Mesothelial cell of epicardium (in vitro differentiated cells): ENCODE data around the gene CCL17. TPM values are rescaled to one million over a fixed set of nuclear protein-coding genes. Genes with fewer than 3 reads are reported as not detected.
A peak's percentile ranks its signal among the peaks of the same experiment; 100 is the strongest.
"Not testable (repeated sequence)": the region's sequence is repeated elsewhere in the genome, so short reads cannot be mapped to it uniquely, and the experiment has no call there.

Experiments
- DNase-seq, 2 experiments: peaks; one replicate each; pipeline ENCODE4 v3.0.0; 2021; ENCODE audit warnings: low spot score in 2 of 2; ENCODE audit not compliant: unreplicated experiment in 2 of 2
- H3K27ac Mint-ChIP-seq: 2 replicates; pipeline ENCODE4 v1.8.0; 2021; ENCODE audit warnings: mixed read lengths
- H3K27me3 Mint-ChIP-seq: 2 replicates; pipeline ENCODE4 v1.8.0; 2021; ENCODE audit warnings: low read depth, mixed read lengths
- H3K36me3 Mint-ChIP-seq: 2 replicates; pipeline ENCODE4 v1.8.0; 2021; ENCODE audit warnings: mixed read lengths
- H3K4me1 Mint-ChIP-seq: 2 replicates; pipeline ENCODE4 v1.8.0; 2021; ENCODE audit warnings: mixed read lengths
- H3K4me3 Mint-ChIP-seq: 2 replicates; pipeline ENCODE4 v1.8.0; 2021; ENCODE audit warnings: mild to moderate bottlenecking, moderate library complexity, mixed read lengths
- H3K9me3 Mint-ChIP-seq: 2 replicates; pipeline ENCODE4 v1.8.0; 2021; ENCODE audit warnings: mixed read lengths
- CTCF ChIP-seq: fragments of 200-600 bp; sonication (generic); IDR thresholded peaks from one replicate; pipeline ENCODE4 v1.5.0; 2021; ENCODE audit warnings: antibody characterized with exemption; ENCODE audit not compliant: unreplicated experiment
- total RNA-seq: library from RNA; stranded (reverse); gene quantifications from 3 replicates; pipeline ENCODE4 v1.2.1, GENCODE V29; 2021

CCL17 gene
- total RNA-seq, 1 donor from 2014 or later: not detected

DNA sequence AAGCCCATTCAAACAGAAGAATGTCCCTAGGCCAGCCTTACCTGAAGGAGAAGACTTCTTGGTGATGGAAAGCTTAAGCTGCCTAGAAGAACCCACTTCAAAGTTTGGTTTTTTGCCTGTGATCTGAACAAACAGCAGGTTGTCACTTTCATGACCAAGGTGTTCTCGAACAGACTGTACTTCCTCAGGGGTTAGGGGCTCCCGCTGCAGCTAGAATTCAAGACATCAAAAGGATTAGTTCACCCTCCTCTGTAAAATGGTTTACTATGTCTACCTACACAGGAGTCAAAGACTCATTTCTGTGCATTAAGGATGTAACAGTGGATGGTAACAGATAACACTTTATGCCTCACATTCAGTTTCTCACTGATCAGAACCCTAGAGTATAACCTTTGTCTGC lies 29.4 kb downstream of the CCL17 start:
- no peak for TF ChIP-seq CTCF
- H3K27ac Mint-ChIP-seq: no peak overlapping the region
- H3K4me1 Mint-ChIP-seq: no peaks in the 10 kb centered on the region
- H3K27me3 Mint-ChIP-seq: no peaks in the 10 kb centered on the region
- H3K4me3 Mint-ChIP-seq: no peak overlapping the region
- DNase-seq: no peak
- H3K9me3 Mint-ChIP-seq: no peaks in the 10 kb centered on the region
- H3K36me3 Mint-ChIP-seq: peaks cover 42% of the 10 kb centered on the region

- TF ChIP-seq CTCF: no peak
Observed at GRCh38 chr16:57435838-57436237, 31.3 kb downstream of the CCL17 start.

GRCh38 chr16:57439947-57440346 lies 35.4 kb downstream of the CCL17 start:
- DNase-seq, H3K27ac Mint-ChIP-seq, H3K4me1 Mint-ChIP-seq, H3K27me3 Mint-ChIP-seq, H3K4me3 Mint-ChIP-seq: not testable (repeated sequence)
- Mint-ChIP-seq H3K36me3 (peaks cover 49% of the 10 kb centered on the region), H3K9me3 (peaks cover 17% of the 10 kb centered on the region)

More at GRCh38 chr16:57435838-57436237, 31.3 kb downstream of the CCL17 start:
- Mint-ChIP-seq H3K27ac (no peak overlapping the region), H3K27me3 (no peaks in the 10 kb centered on the region), H3K36me3 (peaks cover 49% of the 10 kb centered on the region), H3K9me3 (peaks cover 13% of the 10 kb centered on the region), H3K4me3 (no peak overlapping the region), H3K4me1 (no peaks in the 10 kb centered on the region)
- DNase-seq: no peak

DNA sequence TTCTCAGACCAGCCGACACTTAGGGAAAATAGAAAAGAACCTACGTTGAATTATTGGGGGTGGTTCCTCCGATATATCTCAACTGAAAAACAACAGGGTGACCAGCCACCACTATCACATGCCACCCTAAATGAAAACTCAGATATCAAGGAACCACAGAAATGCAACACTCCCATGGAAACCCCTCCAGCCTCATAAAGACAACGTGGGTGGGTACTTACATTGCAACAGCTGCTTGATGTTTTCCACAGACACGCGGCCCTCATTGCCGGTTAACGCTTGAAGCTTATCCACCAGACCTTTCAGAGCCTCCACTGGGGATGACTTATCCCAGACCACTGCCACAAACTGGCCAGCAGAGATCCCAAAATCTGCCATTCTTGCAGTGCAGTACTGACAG lies 36.0 kb downstream of the CCL17 start:
- H3K27me3 Mint-ChIP-seq, H3K4me1 Mint-ChIP-seq, H3K4me3 Mint-ChIP-seq, H3K27ac Mint-ChIP-seq, DNase-seq: not testable (repeated sequence)
- Mint-ChIP-seq H3K9me3 (peaks cover 17% of the 10 kb centered on the region), H3K36me3 (peaks cover 47% of the 10 kb centered on the region)

DNA sequence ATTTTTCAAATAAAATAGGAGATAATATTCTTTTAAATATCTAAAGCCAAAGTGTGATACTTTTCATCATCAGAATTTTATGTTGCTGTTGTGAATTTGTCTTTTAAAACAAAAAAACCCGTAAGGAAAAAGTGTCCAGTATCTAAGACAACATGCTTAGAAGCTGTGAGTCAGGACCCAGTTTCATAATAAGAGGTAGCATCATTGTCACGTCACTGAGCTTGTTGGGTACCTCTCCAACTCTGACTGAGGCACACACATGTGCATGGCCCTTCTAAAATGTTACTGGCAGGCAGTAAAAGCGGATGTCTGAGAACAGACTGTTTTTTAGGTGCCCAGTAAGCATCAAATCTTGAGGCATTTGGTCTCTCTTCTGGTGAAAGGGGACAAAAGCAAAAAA lies 40.1 kb downstream of the CCL17 start:
- Mint-ChIP-seq H3K36me3 (peaks cover 26% of the 10 kb centered on the region), H3K9me3 (peaks cover 15% of the 10 kb centered on the region), H3K4me1 (peaks cover 15% of the 10 kb centered on the region), H3K4me3 (no peak overlapping the region), H3K27me3 (no peaks in the 10 kb centered on the region), H3K27ac (no peak overlapping the region)
- TF ChIP-seq CTCF: no peak
- no peak for DNase-seq

- H3K27ac Mint-ChIP-seq: no peak overlapping the region
- peaks cover 18% of the 10 kb centered on the region for H3K36me3 Mint-ChIP-seq
- H3K9me3 Mint-ChIP-seq: peaks cover 7% of the 10 kb centered on the region
- TF ChIP-seq CTCF: no peak
- H3K4me3 Mint-ChIP-seq: no peak overlapping the region
- H3K27me3 Mint-ChIP-seq: no peaks in the 10 kb centered on the region
- peaks cover 15% of the 10 kb centered on the region for H3K4me1 Mint-ChIP-seq
- no peak for DNase-seq
Observed at GRCh38 chr16:57445510-57445909, 40.9 kb downstream of the CCL17 start.

DNA sequence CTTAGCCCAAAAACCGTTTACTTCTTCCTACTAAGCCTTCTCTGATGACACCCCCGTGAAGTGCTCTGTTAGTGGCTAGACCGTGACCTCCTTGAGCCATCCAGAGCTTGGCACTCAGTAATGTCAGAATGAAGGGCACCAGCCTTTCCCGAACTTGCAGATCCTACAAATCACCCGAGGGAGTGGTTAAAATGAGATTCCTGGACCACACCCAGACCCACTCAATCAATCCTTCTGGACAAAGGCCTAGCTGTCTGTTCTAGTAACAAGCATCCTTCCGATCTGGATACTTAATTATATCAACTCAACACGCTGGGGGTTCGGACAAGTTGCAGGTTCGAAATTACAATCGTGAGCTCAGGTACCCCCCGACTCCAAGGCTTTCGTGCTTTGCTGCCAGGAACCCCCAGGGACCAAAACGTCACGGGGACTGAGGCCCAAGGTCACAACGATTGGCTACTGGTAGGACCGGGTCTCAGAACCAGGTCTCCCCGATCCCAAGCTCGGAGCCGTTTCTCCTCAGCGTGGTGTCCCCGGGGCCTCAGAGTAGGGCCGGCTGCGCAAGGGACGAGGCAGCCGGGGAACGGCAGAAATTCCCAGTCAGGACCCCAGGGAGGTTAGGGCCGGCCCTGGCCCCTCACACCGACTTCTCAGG lies 42.1 kb downstream of the CCL17 start:
- DNase-seq: no peak
- Mint-ChIP-seq H3K9me3 (no peaks in the 10 kb centered on the region), H3K27me3 (no peaks in the 10 kb centered on the region), H3K4me1 (peaks cover 15% of the 10 kb centered on the region), H3K4me3 (peak overlapping the region; percentile 88), H3K36me3 (peaks cover 9% of the 10 kb centered on the region), H3K27ac (peak overlapping the region; percentile 93)
- no peak for TF ChIP-seq CTCF
